ENCODE data around the gene ERI2. TPM values are rescaled to one million over a fixed set of nuclear protein-coding genes. Genes with fewer than 3 reads are reported as not detected.
"Not testable (repeated sequence)": the region's sequence is repeated elsewhere in the genome, so short reads cannot be mapped to it uniquely, and the experiment has no call there.

Gene ERI2
- total and polyA plus RNA-seq, 12 donors = 9.2 to 45.1 (median 21.7) TPM

GRCh38 chr16:20811889-20812439 lies 5.7 kb upstream of the ERI2 start:
- no peak for DNase-seq
- Histone ChIP-seq H3K27me3 (no peaks in the 10 kb centered on the region), H3K4me1 (replicated peaks in 1 of 2) (no peaks in the 10 kb centered on the region), H3K4me3 (no peak overlapping the region), H3K27ac (no peak overlapping the region), H3K36me3 (replicated peaks in 1 of 2) (peaks cover 0 to 8% of the 10 kb centered on the region in 2 donors), H3K9me3 (replicated peaks in 1 of 3) (no peaks in the 10 kb centered on the region)
- no peak for TF ChIP-seq POLR2A (IDR thresholded peaks at IDR 0.05)
- TF ChIP-seq CTCF (IDR thresholded peaks at IDR 0.05) = no peak
- WGBS, 4 donors = 88 to 96% (median 95%) methylated on average over 10 of the region's 10 CpGs
- intact Hi-C loops (cut with DNase I) = no loop called here

GRCh38 chr16:20807862-20808261 lies 1.6 kb upstream of the ERI2 start:
- Histone ChIP-seq H3K4me3 (no peak overlapping the region), H3K27me3 (no peaks in the 10 kb centered on the region), H3K27ac (no peak overlapping the region), H3K9me3 (replicated peaks in 1 of 3) (no peaks in the 10 kb centered on the region), H3K36me3 (replicated peaks in 1 of 2) (peaks cover 0 to under 1% of the 10 kb centered on the region in 2 donors), H3K4me1 (replicated peaks in 1 of 2) (peaks cover 4 to 7% of the 10 kb centered on the region in 2 donors)
- intact Hi-C loops (cut with DNase I) = no loop called here
- TF ChIP-seq POLR2A (IDR thresholded peaks at IDR 0.05) = no peak
- no peak for TF ChIP-seq CTCF (IDR thresholded peaks at IDR 0.05)
- WGBS, 4 donors = 86 to 98% (median 93%) methylated on average over 11 of the region's 11 CpGs
- no peak for DNase-seq

- intact Hi-C loops (cut with DNase I); H3K4me1 ChIP-seq (replicated peaks in 1 of 2); H3K36me3 ChIP-seq (replicated peaks in 1 of 2); H3K9me3 ChIP-seq (replicated peaks in 1 of 3); H3K27me3 ChIP-seq: not testable (repeated sequence)
- DNase-seq = peak in 2 of 7 donors; percentile 41 to 58
- 2 to 13% (median 4%) methylated on average over 7 to 12 of the region's 12 CpGs for WGBS, 4 donors
- Histone ChIP-seq H3K4me3 (peak overlapping the region; percentile 28 to 97 (median 75)), H3K27ac (peak overlapping the region; percentile 82 to 97 (median 91))
Observed at GRCh38 chr16:20805684-20806167, 546 bp downstream of the ERI2 start.

- H3K27ac ChIP-seq = no peak overlapping the region
- H3K4me3 ChIP-seq = no peak overlapping the region
- TF ChIP-seq CTCF (IDR thresholded peaks at IDR 0.05) (no peak), POLR2A (IDR thresholded peaks at IDR 0.05) (no peak)
- peaks cover 0 to 10% of the 10 kb centered on the region in 2 donors for H3K36me3 ChIP-seq (replicated peaks in 1 of 2)
- 93 to 95% (median 94%) methylated on average over 7 of the region's 7 CpGs for WGBS, 4 donors
- no peaks in the 10 kb centered on the region for H3K27me3 ChIP-seq
- no peaks in the 10 kb centered on the region for H3K9me3 ChIP-seq (replicated peaks in 1 of 3)
- peaks cover 4 to 14% of the 10 kb centered on the region in 2 donors for H3K4me1 ChIP-seq (replicated peaks in 1 of 2)
- DNase-seq = no peak
- intact Hi-C loops (cut with DNase I) = loop anchor here in 1 of 2 donors (5.0 kb wide), 1 partner anchor 279 kb away; no protein-coding TSS in a partner anchor
Observed at GRCh38 chr16:20803561-20804214, 2.6 kb downstream of the ERI2 start.
